Measurements from ENCODE around the gene GOLGA6L7.

GOLGA6L7 gene

GRCh38 chr15:28884151-28884940 lies 35.9 kb upstream of the GOLGA6L7 start:
- peaks cover 5% of the 10 kb centered on the region for H3K27me3 ChIP-seq (ENCODE audit: control insufficient read depth, insufficient read depth, low read length, poor library complexity, severe bottlenecking)
- H3K4me3 ChIP-seq (ENCODE audit: insufficient read depth, low read depth, low read length) = no peak overlapping the region
- no peak overlapping the region for H3K27ac ChIP-seq (ENCODE audit: insufficient read depth, low read depth, low read length, poor library complexity, severe bottlenecking)
- H3K4me1 ChIP-seq (ENCODE audit: control insufficient read depth, insufficient read depth, low read length) = peaks cover 31% of the 10 kb centered on the region
- no peaks in the 10 kb centered on the region for H3K36me3 ChIP-seq (ENCODE audit: control insufficient read depth, insufficient read depth, low read length)
- WGBS, 2 experiments = 81 to 83% methylated on average over 11 of the region's 11 CpGs
- H3K9me3 ChIP-seq (ENCODE audit: control insufficient read depth, low read length) = no peaks in the 10 kb centered on the region

- Histone ChIP-seq H3K4me1 (ENCODE audit: control insufficient read depth, insufficient read depth, low read length) (peaks cover 16% of the 10 kb centered on the region), H3K4me3 (ENCODE audit: insufficient read depth, low read depth, low read length) (no peak overlapping the region), H3K27me3 (ENCODE audit: control insufficient read depth, insufficient read depth, low read length, poor library complexity, severe bottlenecking) (peaks cover 5% of the 10 kb centered on the region), H3K9me3 (ENCODE audit: control insufficient read depth, low read length) (no peaks in the 10 kb centered on the region), H3K27ac (ENCODE audit: insufficient read depth, low read depth, low read length, poor library complexity, severe bottlenecking) (no peak overlapping the region), H3K36me3 (ENCODE audit: control insufficient read depth, insufficient read depth, low read length) (no peaks in the 10 kb centered on the region)
- 82 to 91% methylated on average over 1 of the region's 1 CpG for WGBS, 2 experiments
Observed at GRCh38 chr15:28881600-28881999, 33.2 kb upstream of the GOLGA6L7 start.

GRCh38 chr15:28881170-28881569 lies 32.7 kb upstream of the GOLGA6L7 start:
- 74 to 75% methylated on average over 3 of the region's 3 CpGs for WGBS, 2 experiments
- H3K4me1 ChIP-seq (ENCODE audit: control insufficient read depth, insufficient read depth, low read length) = peaks cover 19% of the 10 kb centered on the region
- no peak overlapping the region for H3K4me3 ChIP-seq (ENCODE audit: insufficient read depth, low read depth, low read length)
- H3K27me3 ChIP-seq (ENCODE audit: control insufficient read depth, insufficient read depth, low read length, poor library complexity, severe bottlenecking) = peaks cover 5% of the 10 kb centered on the region
- no peaks in the 10 kb centered on the region for H3K9me3 ChIP-seq (ENCODE audit: control insufficient read depth, low read length)
- H3K36me3 ChIP-seq (ENCODE audit: control insufficient read depth, insufficient read depth, low read length) = no peaks in the 10 kb centered on the region
- no peak overlapping the region for H3K27ac ChIP-seq (ENCODE audit: insufficient read depth, low read depth, low read length, poor library complexity, severe bottlenecking)

GRCh38 chr15:28880680-28881079 lies 32.2 kb upstream of the GOLGA6L7 start:
- no peaks in the 10 kb centered on the region for H3K36me3 ChIP-seq (ENCODE audit: control insufficient read depth, insufficient read depth, low read length)
- H3K4me1 ChIP-seq (ENCODE audit: control insufficient read depth, insufficient read depth, low read length) = peaks cover 24% of the 10 kb centered on the region
- H3K9me3 ChIP-seq (ENCODE audit: control insufficient read depth, low read length) = no peaks in the 10 kb centered on the region
- peaks cover 5% of the 10 kb centered on the region for H3K27me3 ChIP-seq (ENCODE audit: control insufficient read depth, insufficient read depth, low read length, poor library complexity, severe bottlenecking)
- no peak overlapping the region for H3K27ac ChIP-seq (ENCODE audit: insufficient read depth, low read depth, low read length, poor library complexity, severe bottlenecking)
- 90 to 92% methylated on average over 5 of the region's 5 CpGs for WGBS, 2 experiments
- H3K4me3 ChIP-seq (ENCODE audit: insufficient read depth, low read depth, low read length) = no peak overlapping the region

- Histone ChIP-seq H3K27ac (ENCODE audit: insufficient read depth, low read depth, low read length, poor library complexity, severe bottlenecking) (no peak overlapping the region), H3K36me3 (ENCODE audit: control insufficient read depth, insufficient read depth, low read length) (no peaks in the 10 kb centered on the region), H3K4me1 (ENCODE audit: control insufficient read depth, insufficient read depth, low read length) (peaks cover 24% of the 10 kb centered on the region), H3K9me3 (ENCODE audit: control insufficient read depth, low read length) (no peaks in the 10 kb centered on the region), H3K4me3 (ENCODE audit: insufficient read depth, low read depth, low read length) (no peak overlapping the region), H3K27me3 (ENCODE audit: control insufficient read depth, insufficient read depth, low read length, poor library complexity, severe bottlenecking) (no peaks in the 10 kb centered on the region)
- 91 to 92% methylated on average over 9 of the region's 9 CpGs for WGBS, 2 experiments
Observed at GRCh38 chr15:28879551-28879950, 31.1 kb upstream of the GOLGA6L7 start.

GRCh38 chr15:28878209-28878608 lies 29.8 kb upstream of the GOLGA6L7 start:
- Histone ChIP-seq H3K4me1 (ENCODE audit: control insufficient read depth, insufficient read depth, low read length) (peaks cover 26% of the 10 kb centered on the region), H3K36me3 (ENCODE audit: control insufficient read depth, insufficient read depth, low read length) (no peaks in the 10 kb centered on the region), H3K27ac (ENCODE audit: insufficient read depth, low read depth, low read length, poor library complexity, severe bottlenecking) (no peak overlapping the region), H3K27me3 (ENCODE audit: control insufficient read depth, insufficient read depth, low read length, poor library complexity, severe bottlenecking) (no peaks in the 10 kb centered on the region), H3K9me3 (ENCODE audit: control insufficient read depth, low read length) (no peaks in the 10 kb centered on the region), H3K4me3 (ENCODE audit: insufficient read depth, low read depth, low read length) (no peak overlapping the region)
- WGBS, 2 experiments = 90% methylated on average over 15 of the region's 15 CpGs

- no peaks in the 10 kb centered on the region for H3K27me3 ChIP-seq (ENCODE audit: control insufficient read depth, insufficient read depth, low read length, poor library complexity, severe bottlenecking)
Observed at GRCh38 chr15:28876845-28877185, 28.4 kb upstream of the GOLGA6L7 start.

GRCh38 chr15:28876131-28876844 lies 27.8 kb upstream of the GOLGA6L7 start:
- peak overlapping the region; percentile 83 for H3K27ac ChIP-seq (ENCODE audit: insufficient read depth, low read depth, low read length, poor library complexity, severe bottlenecking)
- WGBS, 2 experiments = 2% methylated on average over 14 of the region's 14 CpGs

More at GRCh38 chr15:28876845-28877185, 28.4 kb upstream of the GOLGA6L7 start:
- WGBS, 2 experiments = 75 to 76% methylated on average over 8 of the region's 8 CpGs
- Histone ChIP-seq H3K4me1 (ENCODE audit: control insufficient read depth, insufficient read depth, low read length) (peaks cover 30% of the 10 kb centered on the region), H3K27ac (ENCODE audit: insufficient read depth, low read depth, low read length, poor library complexity, severe bottlenecking) (peak overlapping the region; percentile 54), H3K36me3 (ENCODE audit: control insufficient read depth, insufficient read depth, low read length) (no peaks in the 10 kb centered on the region), H3K9me3 (ENCODE audit: control insufficient read depth, low read length) (peaks cover 3% of the 10 kb centered on the region), H3K4me3 (ENCODE audit: insufficient read depth, low read depth, low read length) (no peak overlapping the region)

GRCh38 chr15:28875461-28876000 lies 27.1 kb upstream of the GOLGA6L7 start:
- no peaks in the 10 kb centered on the region for H3K36me3 ChIP-seq (ENCODE audit: control insufficient read depth, insufficient read depth, low read length)
- peaks cover 3% of the 10 kb centered on the region for H3K9me3 ChIP-seq (ENCODE audit: control insufficient read depth, low read length)
- H3K27me3 ChIP-seq (ENCODE audit: control insufficient read depth, insufficient read depth, low read length, poor library complexity, severe bottlenecking) = no peaks in the 10 kb centered on the region
- 31 to 37% methylated on average over 4 of the region's 4 CpGs for WGBS, 2 experiments
- peaks cover 30% of the 10 kb centered on the region for H3K4me1 ChIP-seq (ENCODE audit: control insufficient read depth, insufficient read depth, low read length)
- H3K4me3 ChIP-seq (ENCODE audit: insufficient read depth, low read depth, low read length) = no peak overlapping the region
- peak overlapping the region; percentile 83 for H3K27ac ChIP-seq (ENCODE audit: insufficient read depth, low read depth, low read length, poor library complexity, severe bottlenecking)

More at GRCh38 chr15:28876131-28876844, 27.8 kb upstream of the GOLGA6L7 start:
- Histone ChIP-seq H3K27me3 (ENCODE audit: control insufficient read depth, insufficient read depth, low read length, poor library complexity, severe bottlenecking) (no peaks in the 10 kb centered on the region), H3K4me1 (ENCODE audit: control insufficient read depth, insufficient read depth, low read length) (peaks cover 30% of the 10 kb centered on the region), H3K9me3 (ENCODE audit: control insufficient read depth, low read length) (peaks cover 3% of the 10 kb centered on the region), H3K4me3 (ENCODE audit: insufficient read depth, low read depth, low read length) (no peak overlapping the region), H3K36me3 (ENCODE audit: control insufficient read depth, insufficient read depth, low read length) (no peaks in the 10 kb centered on the region)

- peaks cover 30% of the 10 kb centered on the region for H3K4me1 ChIP-seq (ENCODE audit: control insufficient read depth, insufficient read depth, low read length)
- no peak overlapping the region for H3K4me3 ChIP-seq (ENCODE audit: insufficient read depth, low read depth, low read length)
- no peak overlapping the region for H3K27ac ChIP-seq (ENCODE audit: insufficient read depth, low read depth, low read length, poor library complexity, severe bottlenecking)
- WGBS, 2 experiments = 89 to 91% methylated on average over 10 of the region's 10 CpGs
- no peaks in the 10 kb centered on the region for H3K36me3 ChIP-seq (ENCODE audit: control insufficient read depth, insufficient read depth, low read length)
- peaks cover 3% of the 10 kb centered on the region for H3K9me3 ChIP-seq (ENCODE audit: control insufficient read depth, low read length)
- no peaks in the 10 kb centered on the region for H3K27me3 ChIP-seq (ENCODE audit: control insufficient read depth, insufficient read depth, low read length, poor library complexity, severe bottlenecking)
Observed at GRCh38 chr15:28873585-28874190, 25.2 kb upstream of the GOLGA6L7 start.
